Measurements from ENCODE around the gene F10. TPM values are rescaled to one million over a fixed set of nuclear protein-coding genes. Genes with fewer than 3 reads are reported as not detected.

Gene F10
- polyA plus RNA-seq, 1 experiment: 39.0 TPM

- CTCF ChIA-PET: interaction anchor here (0.8 to 1.8 kb wide), 2 partner anchors 10 to 383 kb away, joined by 3 to 5 read pairs; no protein-coding TSS in a partner anchor
- Histone ChIP-seq H3K36me3 (ENCODE audit: control insufficient read depth, insufficient read depth, low read length) (peaks cover 20% of the 10 kb centered on the region), H3K27me3 (ENCODE audit: control insufficient read depth, insufficient read depth, low read length) (no peaks in the 10 kb centered on the region), H3K4me3 (ENCODE audit: low read depth, low read length) (no peak overlapping the region)
- POLR2A ChIA-PET: no interaction called here
- no peak for DNase-seq (ENCODE audit: low read depth)
- no peak for TF ChIP-seq CTCF (IDR thresholded peaks at IDR 0.05; ENCODE audit: insufficient read depth, low read depth, low read length)
Observed at GRCh38 chr13:113179374-113180230, 57.0 kb downstream of the F10 start.

- peaks cover 11% of the 10 kb centered on the region for H3K36me3 ChIP-seq (ENCODE audit: control insufficient read depth, insufficient read depth, low read length)
- ChIA-PET CTCF (interaction anchor here (0.6 to 1.6 kb wide), 2 partner anchors 97 to 212 kb away, joined by 3 read pairs; no protein-coding TSS in a partner anchor), POLR2A (no interaction called here)
- no peaks in the 10 kb centered on the region for H3K27me3 ChIP-seq (ENCODE audit: control insufficient read depth, insufficient read depth, low read length)
- no peak for DNase-seq (ENCODE audit: low read depth)
- TF ChIP-seq CTCF (IDR thresholded peaks at IDR 0.05; ENCODE audit: insufficient read depth, low read depth, low read length): no peak
- H3K4me3 ChIP-seq (ENCODE audit: low read depth, low read length): no peak overlapping the region
Observed at GRCh38 chr13:113182046-113182445, 59.4 kb downstream of the F10 start.

- no peak for DNase-seq (ENCODE audit: low read depth)
- no peaks in the 10 kb centered on the region for H3K27me3 ChIP-seq (ENCODE audit: control insufficient read depth, insufficient read depth, low read length)
- TF ChIP-seq CTCF (IDR thresholded peaks at IDR 0.05; ENCODE audit: insufficient read depth, low read depth, low read length): no peak
- H3K4me3 ChIP-seq (ENCODE audit: low read depth, low read length): no peak overlapping the region
- peaks cover 11% of the 10 kb centered on the region for H3K36me3 ChIP-seq (ENCODE audit: control insufficient read depth, insufficient read depth, low read length)
- ChIA-PET POLR2A (no interaction called here), CTCF (interaction anchor here (1.6 kb wide), 1 partner anchor 210 kb away, joined by 3 read pairs; no protein-coding TSS in a partner anchor)
Observed at GRCh38 chr13:113183450-113184129, 61.0 kb downstream of the F10 start.

GRCh38 chr13:113184568-113185440 lies 62.2 kb downstream of the F10 start:
- Histone ChIP-seq H3K4me3 (ENCODE audit: low read depth, low read length) (no peak overlapping the region), H3K36me3 (ENCODE audit: control insufficient read depth, insufficient read depth, low read length) (peaks cover 10% of the 10 kb centered on the region), H3K27me3 (ENCODE audit: control insufficient read depth, insufficient read depth, low read length) (no peaks in the 10 kb centered on the region)
- no peak for TF ChIP-seq CTCF (IDR thresholded peaks at IDR 0.05; ENCODE audit: insufficient read depth, low read depth, low read length)
- ChIA-PET CTCF (no interaction called here), POLR2A (no interaction called here)
- no peak for DNase-seq (ENCODE audit: low read depth)

Data from BJ (cell line).